ENCODE measurements around the gene SORCS2.

DNA sequence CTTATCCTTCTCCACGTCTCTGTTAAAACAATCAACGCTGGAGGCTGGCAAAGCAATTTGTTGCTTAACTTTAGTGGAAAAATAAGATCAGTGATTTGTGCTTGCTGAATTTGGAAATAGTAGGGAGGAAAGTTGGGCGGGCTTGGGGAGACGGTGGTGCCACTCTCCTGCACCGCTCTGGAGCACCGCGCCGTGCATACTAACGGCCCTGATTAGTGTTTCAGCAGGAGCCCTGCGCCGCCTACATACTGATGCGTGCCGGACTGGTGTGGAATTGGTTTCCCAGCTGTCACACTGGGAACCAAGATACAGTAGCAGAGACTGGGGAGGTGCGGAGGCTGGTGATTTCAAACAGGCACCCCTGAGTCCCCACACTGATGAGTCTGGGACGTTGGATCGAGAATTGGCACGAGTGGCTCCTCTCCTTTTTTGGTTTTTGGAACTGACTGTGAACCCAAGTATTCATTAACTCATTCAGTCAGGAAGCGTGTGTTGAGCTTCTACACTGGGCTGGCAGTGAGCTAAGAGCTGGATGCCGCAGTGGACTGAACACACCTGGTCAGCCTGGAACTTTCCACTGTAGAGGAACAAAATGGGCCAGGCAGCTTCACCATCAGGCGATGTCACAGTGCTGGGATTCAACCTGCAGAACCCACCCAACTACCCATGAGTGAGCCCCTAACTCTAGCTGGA is 271.4 kb downstream of the SORCS2 start:
- TF ChIP-seq POLR2AphosphoS5 (IDR thresholded peaks at IDR 0.05; ENCODE audit: borderline replicate concordance, low read depth, low read length) (no peak), EZH2 (IDR thresholded peaks at IDR 0.05) (no peak)

All from SK-N-MC (cell line).